Stimulated activated CD8-positive, alpha-beta memory T cell treated with anti-CD3 and anti-CD28 coated beads, Interleukin-15, amount 100 ng/mL, for 4 hours (primary cell): ENCODE data around the gene PEMT.

ENCODE experiments used
- DNase-seq, 2 donors: peaks; one replicate each; pipeline ENCODE4 v3.0.0-alpha.2; 2020; ENCODE audit warnings: low read depth in 2 of 2

Gene PEMT

DNA sequence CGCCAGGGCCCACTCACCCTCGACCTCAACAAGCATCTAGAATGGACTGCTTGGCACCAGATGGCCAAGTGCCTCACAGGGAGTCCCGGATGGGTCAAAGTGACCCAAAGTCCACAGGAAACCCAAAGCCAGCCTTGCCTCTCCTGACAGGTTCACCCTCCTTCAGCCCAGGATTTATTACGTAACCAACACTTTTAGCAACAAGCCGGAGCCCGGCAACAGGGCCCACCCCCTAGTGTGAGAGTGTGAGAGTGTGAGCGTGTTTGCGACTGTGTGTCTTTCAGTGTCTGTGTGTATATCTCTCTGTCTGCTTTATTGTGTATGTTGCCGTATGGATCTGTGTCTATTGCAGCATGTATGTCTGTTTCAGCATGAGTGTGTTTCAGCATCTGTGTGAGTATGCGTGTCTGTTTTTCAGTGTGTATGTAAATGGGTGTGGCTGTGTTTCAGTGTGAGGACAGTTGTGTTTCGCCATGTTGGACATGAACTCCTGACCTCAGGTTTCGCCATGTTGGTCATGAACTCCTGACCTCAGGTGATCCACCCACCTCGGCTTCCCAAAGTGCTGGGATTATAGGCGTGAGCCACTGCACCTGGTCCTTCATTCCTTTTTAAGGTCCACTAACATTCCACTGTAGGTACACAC lies 13.7 kb upstream of the PEMT start:
- no peak for DNase-seq

- no peak for DNase-seq
These were observed 12.4 kb upstream of the PEMT start for GRCh38 chr17:17603895-17604225.

DNA sequence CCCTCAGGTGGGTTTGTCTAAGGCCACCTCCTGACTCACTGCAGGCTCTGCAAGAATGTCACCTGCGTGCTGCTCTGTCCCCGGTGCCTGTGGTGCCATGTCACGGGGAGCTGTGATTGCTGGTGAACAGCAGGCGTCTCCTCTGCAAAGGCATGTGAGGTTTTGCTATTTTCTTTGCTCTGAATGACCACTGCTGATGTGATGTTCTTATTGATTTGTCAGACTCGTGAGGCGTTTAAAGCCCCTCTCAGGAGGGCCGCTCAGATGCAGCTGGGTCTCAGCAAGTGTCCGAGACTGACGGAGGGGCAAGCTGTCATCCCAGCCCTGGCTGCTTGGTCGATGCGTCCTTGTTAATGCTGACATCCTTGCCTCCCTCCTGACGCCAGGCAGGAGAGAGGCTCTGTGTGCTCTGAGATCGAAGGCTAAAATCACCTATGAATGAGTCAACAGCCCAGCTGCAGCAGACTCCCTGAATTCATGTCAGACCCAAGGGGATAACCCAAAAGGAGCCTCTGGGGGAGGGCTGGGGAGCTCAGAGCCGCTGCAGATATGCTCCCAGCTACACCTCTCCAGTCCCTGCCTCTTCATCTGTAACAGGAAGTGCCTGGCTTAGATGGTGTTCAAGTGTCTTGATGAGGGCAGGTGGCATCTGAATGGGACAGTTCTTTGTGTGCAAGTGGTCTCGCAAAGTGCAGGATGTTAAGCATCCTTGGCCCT lies 11.8 kb upstream of the PEMT start:
- DNase-seq, result no peak

GRCh38 chr17:17599965-17600364 lies 8.5 kb upstream of the PEMT start:
- no peak for DNase-seq

DNA sequence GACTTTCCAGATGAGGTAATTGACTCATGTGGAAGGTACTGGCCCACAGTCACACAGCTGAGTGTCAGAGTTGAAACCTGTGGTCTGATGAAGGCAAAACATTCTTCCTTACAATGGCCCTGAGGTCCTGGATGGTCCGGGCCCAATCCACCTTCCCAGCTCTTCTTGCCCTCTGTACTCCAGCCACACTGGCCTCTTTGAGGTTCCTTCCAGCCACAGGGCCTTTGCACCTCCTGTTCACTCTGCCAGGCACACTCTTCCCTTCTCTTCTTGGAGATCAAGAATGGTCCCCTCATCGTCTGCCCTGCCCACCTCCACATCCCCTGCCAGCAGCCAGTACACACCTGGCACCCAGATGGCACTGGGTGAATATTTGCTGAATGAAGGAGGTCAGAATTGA lies 6.5 kb upstream of the PEMT start:
- DNase-seq, result no peak

DNA sequence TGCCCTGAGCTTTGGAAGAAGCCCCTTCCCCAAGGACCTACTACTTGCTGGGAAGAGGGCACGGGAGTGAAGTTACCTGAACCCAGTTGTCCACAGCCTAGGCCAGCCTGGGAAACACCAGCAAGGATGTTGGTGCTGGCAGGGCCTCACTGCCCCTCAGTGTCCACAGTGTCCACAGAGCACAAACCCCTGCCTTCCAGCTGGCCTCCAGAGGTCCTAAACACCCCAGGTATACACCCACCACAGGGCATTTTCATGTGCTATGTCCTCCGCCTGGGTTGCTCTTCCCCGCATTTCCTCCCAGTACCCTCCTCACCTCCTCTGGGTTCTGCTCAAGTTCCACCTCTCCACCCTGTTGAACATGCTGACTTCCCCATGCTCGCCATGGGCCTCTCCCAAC lies 4.2 kb upstream of the PEMT start:
- no peak for DNase-seq

- no peak for DNase-seq
These were observed 1.7 kb upstream of the PEMT start for GRCh38 chr17:17593222-17593620.

DNA sequence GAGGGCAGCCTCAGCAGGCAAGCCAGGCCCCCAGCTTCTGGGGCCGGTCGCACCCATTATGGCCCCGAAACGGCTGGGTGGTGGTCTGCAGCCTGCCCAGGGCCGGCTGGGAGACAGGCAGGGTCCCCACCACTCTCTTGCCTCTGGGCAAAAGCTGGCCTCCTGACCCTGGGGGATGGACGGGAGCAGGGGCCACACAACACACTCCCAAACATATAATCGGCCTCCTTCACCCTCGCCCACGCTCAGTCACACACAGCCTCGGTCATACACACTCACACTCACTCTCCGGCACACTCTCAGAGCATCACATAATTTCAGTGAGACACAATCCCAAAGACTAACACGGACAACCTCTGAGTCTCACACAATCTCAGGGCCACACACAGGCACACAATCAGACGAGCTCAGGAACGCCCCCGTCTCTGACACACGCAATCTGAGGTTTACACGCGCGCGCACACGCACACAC lies 589 bp downstream of the PEMT start:
- no peak for DNase-seq

DNA sequence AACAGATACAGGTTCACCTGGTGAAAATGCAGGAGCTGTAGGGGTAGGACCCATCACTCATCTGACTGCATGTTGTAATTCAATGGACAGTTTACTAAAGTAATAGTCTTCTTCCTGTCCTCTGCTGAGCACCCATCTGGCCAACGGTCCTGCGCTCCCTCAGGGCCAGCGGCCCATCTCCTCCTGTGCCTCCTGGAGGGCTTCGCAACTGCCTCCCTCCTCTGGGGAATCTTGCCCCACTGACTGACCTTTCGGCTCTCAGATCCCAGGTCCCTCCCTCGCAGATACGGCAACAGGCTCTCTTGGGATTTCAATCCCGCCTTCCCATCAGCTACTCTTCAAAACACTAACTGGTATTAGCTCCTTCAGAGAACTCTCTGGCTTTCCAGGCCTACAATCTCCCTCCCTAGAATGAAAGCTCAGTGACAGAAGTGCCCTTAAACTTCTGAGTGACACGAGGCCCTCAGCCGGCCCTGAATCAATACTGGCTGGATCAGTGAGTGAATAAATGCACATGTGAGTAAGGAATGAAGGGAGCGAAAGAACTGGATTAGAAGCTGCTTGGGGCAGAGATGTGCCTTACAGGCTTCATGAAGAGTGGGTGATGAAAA lies 1.3 kb downstream of the PEMT start:
- DNase-seq, result no peak

DNA sequence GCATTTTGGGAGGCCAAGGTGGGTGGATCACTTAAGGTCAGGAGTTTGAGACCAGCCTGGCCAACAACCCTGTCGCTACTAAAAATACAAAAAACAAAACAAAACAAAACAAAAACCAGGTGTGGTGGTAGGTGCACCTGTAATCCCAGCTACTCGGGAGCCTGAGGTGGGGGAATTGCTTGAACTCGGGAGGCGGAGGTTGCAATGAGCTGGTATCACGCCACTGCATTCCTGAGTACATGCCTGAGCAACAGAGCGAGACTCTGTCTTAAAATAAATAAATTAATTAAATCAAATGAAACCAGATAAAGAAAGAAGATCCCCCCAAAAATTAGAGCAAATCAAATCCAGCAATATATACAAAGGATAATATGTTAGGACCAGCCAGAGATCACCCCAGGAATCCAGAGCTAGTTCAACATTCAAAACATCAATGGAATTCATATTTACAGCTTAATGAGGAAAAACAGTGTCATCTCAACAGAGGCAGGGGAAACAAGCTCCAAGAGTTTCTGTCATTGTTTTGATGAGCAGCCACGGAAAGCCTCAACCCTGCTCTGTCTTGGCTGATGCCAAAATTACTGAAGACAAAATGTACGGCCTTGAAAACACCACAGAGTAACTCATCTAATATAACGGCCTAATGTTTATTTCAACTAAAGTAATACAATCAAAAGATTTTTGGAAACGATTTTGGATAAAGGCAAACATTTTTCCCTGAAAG lies 3.7 kb downstream of the PEMT start:
- no peak for DNase-seq

DNA sequence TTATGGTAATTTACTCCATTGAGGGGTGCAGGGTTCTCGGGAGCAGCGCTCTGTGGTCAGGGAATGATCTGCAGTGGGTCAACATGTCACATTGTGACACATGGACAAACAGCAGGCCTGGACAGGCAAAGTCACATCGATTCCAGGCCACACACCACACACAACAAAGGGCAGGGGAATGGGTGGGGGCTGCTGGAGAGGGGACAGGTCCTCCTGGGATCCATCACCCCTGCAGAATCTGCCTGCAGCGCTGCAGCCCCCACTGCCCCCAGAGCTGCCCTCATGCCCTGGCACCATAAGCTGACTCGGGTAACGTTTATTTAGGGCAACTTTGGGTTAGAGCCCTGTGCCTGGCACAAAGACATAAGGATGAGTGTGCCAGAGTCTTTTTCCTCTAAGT lies 9.1 kb downstream of the PEMT start:
- no peak for DNase-seq

GRCh38 chr17:17581509-17581908 lies 10.0 kb downstream of the PEMT start:
- no peak for DNase-seq

- DNase-seq, result no peak
These were observed 10.6 kb downstream of the PEMT start for GRCh38 chr17:17580662-17581470.

- DNase-seq, result no peak
These were observed 11.8 kb downstream of the PEMT start for GRCh38 chr17:17579691-17580090.

DNA sequence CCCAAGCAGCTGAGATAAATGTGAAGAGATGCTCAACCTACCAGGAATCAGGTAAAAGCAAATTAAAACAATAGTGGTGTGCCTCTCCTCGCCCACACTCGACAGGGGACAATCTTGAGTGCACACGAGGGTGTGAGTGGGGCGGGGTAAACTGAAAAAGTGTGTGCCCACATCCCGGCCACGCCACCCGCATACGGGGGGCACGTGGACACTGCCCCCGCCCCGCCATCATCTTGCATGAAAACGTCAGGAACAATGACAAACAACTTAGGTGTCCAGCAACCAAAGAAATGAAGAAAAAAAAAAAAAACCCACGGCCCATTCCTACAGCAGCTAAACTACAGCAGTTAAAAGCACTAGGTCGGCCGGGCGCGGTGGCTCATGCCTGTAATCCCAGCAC lies 14.1 kb downstream of the PEMT start:
- no peak for DNase-seq

GRCh38 chr17:17576772-17577234 lies 14.7 kb downstream of the PEMT start:
- DNase-seq, result no peak

DNA sequence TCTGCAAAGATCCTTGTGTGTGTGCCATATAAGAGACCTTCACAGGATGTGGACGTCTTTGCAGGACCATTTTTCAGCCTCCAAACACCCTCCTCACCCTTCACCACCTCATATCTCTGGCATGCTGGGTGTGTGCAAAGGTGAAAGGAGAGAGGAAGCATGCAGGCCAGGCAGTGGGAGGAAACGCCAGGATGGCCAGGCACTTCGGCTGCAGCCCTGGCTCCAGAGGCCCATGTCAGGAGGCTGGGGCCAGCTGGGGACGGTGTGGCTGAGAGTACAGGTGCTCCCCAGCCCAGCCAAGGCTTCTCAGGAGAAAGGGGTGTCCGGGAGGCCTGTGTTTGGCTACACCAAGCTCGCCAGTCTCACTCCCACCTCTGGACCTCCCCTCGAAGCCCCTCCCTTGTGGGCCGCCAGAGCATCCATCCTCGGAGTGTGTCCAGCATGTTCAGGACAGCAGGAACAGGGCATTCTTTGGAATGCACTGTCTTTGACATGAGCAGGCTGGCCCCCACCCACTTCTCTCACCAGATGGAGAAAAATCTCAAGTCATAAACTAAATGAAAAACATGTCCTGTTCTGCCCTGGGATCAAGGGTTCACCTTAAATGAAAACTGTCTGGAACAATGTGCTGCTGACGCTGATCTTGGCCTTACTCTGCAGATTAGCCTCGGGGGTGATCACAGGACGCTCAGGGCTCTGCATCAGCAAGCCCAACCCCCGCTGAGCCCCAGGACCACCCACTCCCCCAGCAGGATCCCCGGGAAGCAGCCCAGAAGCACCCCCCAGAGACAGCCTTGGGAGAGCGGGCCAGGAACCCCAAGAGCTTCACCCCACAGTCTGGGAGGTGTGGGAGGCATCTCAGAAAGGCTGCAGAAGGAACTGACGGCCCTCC lies 15.9 kb downstream of the PEMT start:
- DNase-seq, result no peak

DNA sequence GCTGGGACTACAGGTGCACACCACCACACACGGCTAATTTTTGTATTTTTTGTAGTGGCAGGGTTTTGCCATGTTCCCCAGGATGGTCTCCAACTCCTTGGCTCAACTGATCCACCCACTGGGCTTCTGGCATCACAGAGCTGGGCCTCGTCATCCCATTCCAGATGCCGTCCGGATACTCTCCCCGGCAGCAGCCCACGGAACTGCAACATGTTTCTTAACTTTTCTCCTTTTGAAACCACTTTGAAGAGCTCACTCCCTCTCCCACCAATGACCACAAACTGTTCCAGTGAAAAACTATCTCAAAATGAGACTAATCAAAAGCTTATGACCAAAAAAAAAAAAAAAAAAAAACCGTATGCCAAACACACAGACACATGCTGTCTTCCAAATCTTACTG lies 17.6 kb downstream of the PEMT start:
- DNase-seq, result no peak

GRCh38 chr17:17572010-17572785 lies 19.3 kb downstream of the PEMT start:
- no peak for DNase-seq
